K562 (cell line): ENCODE measurements around the gene RINT1. TPM values are rescaled to one million over a fixed set of nuclear protein-coding genes. Genes with fewer than 3 reads are reported as not detected.
A peak's percentile ranks its signal among the peaks of the same experiment; 100 is the strongest.

Source experiments
- ATAC-seq: fragments of 200-7000 bp; cut with Tn5 transposase; 3 replicates; pipeline ENCODE4 v1.9.1; 2020; ENCODE audit warnings: moderate library complexity
- BruUV-seq: library from RNA; stranded (reverse); fragments of 400-500 nt; replicated peaks from 2 replicates; lab custom pipeline; 2021; lab: Mats Ljungman, UMichigan
- CTCF ChIA-PET: fragments of 300-600 bp; formaldehyde crosslinking; extraction: SDS; loops from one replicate; lab custom pipeline; 2021; ENCODE audit warnings: low intra/inter-chr PET ratio; lab: Yijun Ruan, JAX
- POLR2A ChIA-PET: fragments of 300-600, 350-650 bp; sonication (Branson Sonifier 250); formaldehyde crosslinking; extraction: SDS; loops from one replicate; lab custom pipeline; 2021; ENCODE audit warnings: antibody characterized with exemption, inconsistent platforms; lab: Yijun Ruan, JAX
- DNase-seq, 4 experiments: peaks; one replicate each; pipeline versions ENCODE4 v3.0.0 to v3.0.0-alpha.2; 2011 to 2018; ENCODE audit warnings: low spot score in 3 of 4, mixed read lengths in 3 of 4; ENCODE audit errors: extremely low read depth in 1 of 4
- FAIRE-seq: peaks from 2 replicates; lab custom pipeline; 2011; peaks lifted over from hg19 to GRCh38; lab: Jason Lieb, UNC
- H2AFZ ChIP-seq: 2 replicates; pipeline ENCODE4 v1.6.0; 2011; ENCODE audit warnings: low read depth, low read length, control low read depth, inconsistent platforms
- H3K27ac ChIP-seq: fragments of 200-600 bp; 3 replicates; pipeline ENCODE4 v1.8.0; 2011; ENCODE audit warnings: low read depth, mild to moderate bottlenecking, control low read depth, inconsistent platforms, low read length, moderate library complexity, mixed read lengths; ENCODE audit errors: extremely low read depth
- H3K27me3 ChIP-seq, 2 experiments: fragments of 300-600 bp in 1 of 2; 2 replicates in 1 of 2; 3 replicates in 1 of 2; pipeline versions ENCODE4 v1.6.0 to v1.8.0; 2011; ENCODE audit warnings: inconsistent platforms in 2 of 2, low read length in 2 of 2, mild to moderate bottlenecking in 1 of 2, mixed read lengths in 1 of 2, moderate library complexity in 1 of 2; ENCODE audit not compliant: control insufficient read depth in 2 of 2, insufficient read depth in 2 of 2
- H3K36me3 ChIP-seq: fragments of 300-600 bp; 3 replicates; pipeline ENCODE4 v1.8.0; 2011; ENCODE audit warnings: mild to moderate bottlenecking, low read length, inconsistent platforms; ENCODE audit not compliant: control insufficient read depth, insufficient read depth
- H3K4me1 ChIP-seq, 2 experiments: fragments of 200-600 bp in 1 of 2; replicated peaks in 1 of 2; 2 replicates in 1 of 2; 3 replicates in 1 of 2; pipeline versions ENCODE4 v1.5.1 to v1.8.0; 2011; ENCODE audit warnings: inconsistent platforms in 2 of 2, low read length in 2 of 2, mild to moderate bottlenecking in 1 of 2, mixed read lengths in 1 of 2, moderate library complexity in 1 of 2; ENCODE audit not compliant: control insufficient read depth in 2 of 2, insufficient read depth in 2 of 2
- H3K4me2 ChIP-seq: 2 replicates; pipeline ENCODE4 v1.6.1; 2011; ENCODE audit warnings: low read length, control low read depth, inconsistent platforms, mixed read lengths; ENCODE audit not compliant: insufficient read depth
- H3K4me3 ChIP-seq: fragments of 200-600 bp; sonication (generic), shearing (Covaris generic); 2 replicates; pipeline ENCODE4 v1.5.1; 2016; ENCODE audit warnings: control low read depth, inconsistent platforms
- H3K79me2 ChIP-seq: fragments of 200-600 bp; 3 replicates; pipeline ENCODE4 v1.8.0; 2011; ENCODE audit warnings: low read length, inconsistent platforms; ENCODE audit not compliant: control insufficient read depth, insufficient read depth
- H3K9ac ChIP-seq, 2 experiments: 2 replicates each; pipeline versions ENCODE4 v1.6.0 to v1.6.1; 2011; ENCODE audit warnings: low read depth in 2 of 2, low read length in 2 of 2, control low read depth in 1 of 2, inconsistent platforms in 1 of 2, mild to moderate bottlenecking in 1 of 2, mixed read lengths in 1 of 2; ENCODE audit not compliant: insufficient read depth in 1 of 2
- H3K9me1 ChIP-seq: one replicate; pipeline ENCODE4 v1.6.0; 2011; ENCODE audit warnings: inconsistent platforms, mild to moderate bottlenecking, low read length, moderate library complexity; ENCODE audit not compliant: control insufficient read depth, insufficient read depth
- H3K9me3 ChIP-seq: replicated peaks from 2 replicates; pipeline ENCODE4 v1.5.1; 2011; ENCODE audit warnings: low read depth, low read length, inconsistent platforms; ENCODE audit not compliant: control insufficient read depth, insufficient read depth
- H4K20me1 ChIP-seq: replicated peaks from 2 replicates; pipeline ENCODE4 v1.6.1; 2011; ENCODE audit warnings: low read length, inconsistent platforms, mixed read lengths; ENCODE audit not compliant: control insufficient read depth, insufficient read depth
- BACH1 ChIP-seq: fragments of 200-800 bp; sonication (Bioruptor generic); IDR thresholded peaks from 2 replicates; pipeline ENCODE4 v1.6.1; 2016; ENCODE audit warnings: missing genetic modification characterization, missing compliant biosample characterization
- BCOR ChIP-seq: fragments of 450-650 bp; IDR thresholded peaks from 2 replicates; pipeline ENCODE4 v1.6.1; 2016
- DMBX1 ChIP-seq: fragments of 250-450 bp; sonication (Bioruptor Pico); IDR thresholded peaks from 2 replicates; pipeline ENCODE4 v1.8.0; 2022; ENCODE audit warnings: inconsistent platforms, mild to moderate bottlenecking, moderate library complexity, borderline replicate concordance
- E2F1 ChIP-seq: sonication (generic); formaldehyde crosslinking; IDR thresholded peaks from 2 replicates; pipeline ENCODE4 v1.8.1; 2023; ENCODE audit warnings: mild to moderate bottlenecking, missing genetic modification reagents, moderate library complexity
- FIP1L1 ChIP-seq: fragments of 200-400 bp; formaldehyde crosslinking; IDR thresholded peaks from 2 replicates; pipeline ENCODE4 v1.6.1; 2018; ENCODE audit warnings: mild to moderate bottlenecking, low read depth, low read length; ENCODE audit not compliant: poor library complexity, severe bottlenecking
- FOXM1 ChIP-seq, 2 experiments: fragments of 450-650 bp in 1 of 2; sonication (generic) in 1 of 2; formaldehyde crosslinking in 1 of 2; IDR thresholded peaks; 2 replicates each; pipeline versions ENCODE4 v1.6.1 to v1.9.0; 2017 to 2022; ENCODE audit warnings: low read depth in 2 of 2, mild to moderate bottlenecking in 2 of 2, missing genetic modification reagents in 1 of 2, moderate library complexity in 1 of 2
- HCFC1 ChIP-seq: IDR thresholded peaks from 2 replicates; pipeline ENCODE4 v1.6.1; 2012; ENCODE audit warnings: low read depth, low read length, improper control_type of control experiment
- MAFF ChIP-seq: IDR thresholded peaks from 2 replicates; pipeline ENCODE4 v1.6.1; 2012; ENCODE audit warnings: low read length, improper control_type of control experiment
- MAFG ChIP-seq: fragments of 450-650 bp; conservative IDR thresholded peaks from 2 replicates; pipeline ENCODE4 v1.6.1; 2016; ENCODE audit warnings: missing genetic modification characterization, missing compliant biosample characterization
- MAFK ChIP-seq: IDR thresholded peaks from 2 replicates; pipeline ENCODE4 v1.6.1; 2011; ENCODE audit warnings: low read length, improper control_type of control experiment
- NELFE ChIP-seq: IDR thresholded peaks from 2 replicates; pipeline ENCODE4 v1.6.1; 2011; ENCODE audit warnings: mild to moderate bottlenecking; ENCODE audit not compliant: insufficient read depth, insufficient read length
- NFE2 ChIP-seq: IDR thresholded peaks from 2 replicates; pipeline ENCODE4 v1.6.1; 2014; ENCODE audit warnings: antibody characterized with exemption, low read depth
- PATZ1 ChIP-seq: fragments of 250-450 bp; sonication (Bioruptor Pico); IDR thresholded peaks from 2 replicates; pipeline ENCODE4 v1.5.0; 2020; ENCODE audit warnings: mild to moderate bottlenecking, borderline replicate concordance
- RBM25 ChIP-seq: fragments of 200-400 bp; formaldehyde crosslinking; IDR thresholded peaks from 2 replicates; pipeline ENCODE4 v1.6.1; 2018; ENCODE audit warnings: low read length, low read depth, moderate library complexity; ENCODE audit not compliant: severe bottlenecking
- TCF3 ChIP-seq: sonication (generic); formaldehyde crosslinking; IDR thresholded peaks from 2 replicates; pipeline ENCODE4 v1.4.0; 2020; ENCODE audit warnings: mild to moderate bottlenecking, missing genetic modification reagents
- TRIM28 ChIP-seq: fragments of 450-650 bp; IDR thresholded peaks from 2 replicates; pipeline ENCODE4 v1.6.1; 2017
- ZEB2 ChIP-seq: fragments of 450-650 bp; IDR thresholded peaks from 2 replicates; pipeline ENCODE4 v1.6.1; 2016
- ZNF212 ChIP-seq: fragments of 450-650 bp; formaldehyde crosslinking; IDR thresholded peaks from 2 replicates; pipeline ENCODE4 v1.4.0; 2020; ENCODE audit warnings: mild to moderate bottlenecking
- ZNF217 ChIP-seq: sonication (generic); formaldehyde crosslinking; IDR thresholded peaks from 2 replicates; pipeline ENCODE4 v1.8.0; 2022; ENCODE audit warnings: mild to moderate bottlenecking, missing genetic modification reagents
- ZNF316 ChIP-seq: fragments of 450-650 bp; IDR thresholded peaks from 2 replicates; pipeline ENCODE4 v1.6.1; 2016
- ZZZ3 ChIP-seq: fragments of 450-650 bp; IDR thresholded peaks from 2 replicates; pipeline ENCODE4 v1.6.1; 2016; ENCODE audit warnings: antibody characterized with exemption, mild to moderate bottlenecking, moderate library complexity
- WGBS: fragments of 100-300 bp; shearing (Covaris generic); methylation state at CpG from one replicate; pipeline ENCODE4 v1.1.6; 2016; ENCODE audit warnings: low coverage, mixed read lengths; ENCODE audit not compliant: insufficient coverage; ENCODE audit errors: missing lambda C conversion rate; 5-methylcytosine and 5-hydroxymethylcytosine counted together
- in situ Hi-C: fragments of 300-500 bp; cut with MboI; formaldehyde crosslinking; loops from 4 replicates; pipeline ENCODE4 v1.15.0; 2018; ENCODE audit warnings: inconsistent platforms, mixed read lengths
- intact Hi-C: fragments of 100-400 bp; cut with micrococcal nuclease; formaldehyde crosslinking; loops from 2 replicates; pipeline ENCODE4 v1.14.2; 2022
- polyA plus RNA-seq, 8 experiments: library from polyadenylated mRNA; depleted of rRNA in 4 of 8; stranded (reverse) in 5 of 8; unstranded in 3 of 8; fragments of >200 nt; fragmentation: Nextera tagmentation in 2 of 8; fragmentation: Illumina TruSeq in 1 of 8; extraction: Ambion mirVana in 2 of 8; extraction: Trizol in 1 of 8; gene quantifications; 2 replicates each; pipeline versions ENCODE4 v1.2.1 to v1.2.3, GENCODE V29; 2011 to 2014; ENCODE audit warnings: inconsistent platforms in 1 of 8, missing spikeins in 1 of 8
- total RNA-seq, 7 experiments: library from RNA; depleted of rRNA in 6 of 7; stranded (reverse); fragments of >200 nt in 6 of 7; fragmentation: Illumina TruSeq in 2 of 7; extraction: Trizol in 2 of 7; gene quantifications; 2 replicates each; pipeline versions ENCODE4 v1.2.1 to v1.2.3, GENCODE V29; 2011 to 2021; ENCODE audit warnings: low replicate concordance in 1 of 7

The RINT1 gene
- total and polyA plus RNA-seq, 9 of the 15 experiments (the other 6 are each of a cell fraction or from before 2014, with no cell fraction given) = 21.3 to 74.3 (median 27.4) TPM

DNA sequence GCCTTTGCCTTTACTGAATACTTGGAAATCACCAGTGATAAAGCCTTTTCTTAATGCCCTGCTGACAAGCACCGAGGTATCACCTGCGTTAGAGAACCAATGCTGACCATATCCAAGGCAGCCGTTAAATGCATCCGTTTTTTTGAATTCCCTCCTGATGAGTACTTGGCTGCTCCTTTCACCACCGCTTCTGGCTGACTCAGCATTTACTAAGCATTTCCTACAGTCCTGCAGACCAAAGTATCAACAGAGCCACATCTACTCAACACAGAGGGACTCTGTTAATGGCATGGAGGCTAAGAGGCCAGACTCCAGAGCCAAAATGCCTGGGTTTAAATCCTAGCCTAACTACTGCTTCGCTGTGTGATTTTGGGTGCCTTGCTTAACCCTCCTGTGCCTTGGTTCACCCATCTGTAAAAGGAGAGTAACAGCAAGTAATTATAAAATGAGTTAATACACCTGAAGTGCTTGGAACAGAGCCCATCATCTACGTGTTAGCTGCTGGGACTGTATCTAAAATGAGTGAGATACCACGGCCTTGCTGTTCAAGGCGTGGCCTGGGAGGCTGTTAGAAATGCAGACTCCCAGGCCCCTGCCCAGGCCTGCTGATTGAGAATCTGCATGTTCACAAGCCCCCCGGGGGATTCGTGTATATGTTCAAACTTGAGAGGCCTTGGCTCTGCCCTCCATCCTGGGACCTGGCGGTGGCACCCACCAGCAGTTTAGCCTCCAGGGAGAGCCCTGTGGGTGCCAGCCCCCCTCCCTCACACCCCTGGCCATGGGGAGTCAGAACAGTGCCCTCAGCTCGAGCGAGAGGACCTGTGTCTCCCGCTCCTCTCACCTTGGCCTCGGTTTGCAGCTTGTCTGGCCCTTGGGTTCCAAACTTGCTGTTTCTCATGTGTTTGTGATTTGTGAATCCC is 80.1 kb downstream of the RINT1 start:
- intact Hi-C loops (no loop called here), in situ Hi-C loops (loop anchor here (10.0 kb wide), 1 partner anchor 957 kb away; no protein-coding TSS in a partner anchor)
- H3K27me3 ChIP-seq = peaks cover 4 to 53% of the 10 kb centered on the region in 2 experiments; a peak in 4 of 5 replicates
- peaks cover 0 to 12% of the 10 kb centered on the region in 2 experiments; a peak in 1 of 5 replicates for H3K4me1 ChIP-seq
- no peaks in the 10 kb centered on the region for H3K9me1 ChIP-seq
- H3K9me3 ChIP-seq = no peaks in the 10 kb centered on the region
- H4K20me1 ChIP-seq = 0 out of 2 replicates have a peak, but pooled peaks cover 6% of the 10 kb centered on the region
- 18% methylated on average over 16 of the region's 16 CpGs for WGBS
- H3K27ac ChIP-seq = no peak overlapping the region
- H2AFZ ChIP-seq = no peak overlapping the region
- no peaks in the 10 kb centered on the region for H3K79me2 ChIP-seq
- H3K4me3 ChIP-seq = no peak overlapping the region
- FAIRE-seq (peak; percentile 82), DNase-seq (peak in 1 of 4 experiments; percentile 35), ATAC-seq (peak; percentile 35; the same call in 2 of the 3 replicates)
- ChIA-PET CTCF (no interaction called here), POLR2A (no interaction called here)
- no peak overlapping the region for H3K4me2 ChIP-seq
- H3K36me3 ChIP-seq = no peaks in the 10 kb centered on the region
- BruUV-seq = no TSS peak
- no peak overlapping the region for H3K9ac ChIP-seq
- peak; percentile 99 for TF ChIP-seq MAFK
- TF ChIP-seq TCF3 = no peak
- TF ChIP-seq HCFC1 = no peak
- no peak for TF ChIP-seq ZNF217 (CRISPR knock-in tag)
- peak; percentile 79 for TF ChIP-seq RBM25
- TF ChIP-seq ZZZ3 = no peak
- no peak for TF ChIP-seq FIP1L1
- 0 out of 2 replicates have a peak, but pooled peaks have one; percentile 54 for TF ChIP-seq E2F1 (CRISPR knock-in tag)
- no peak for TF ChIP-seq DMBX1 (CRISPR knock-in tag)
- no peak for TF ChIP-seq PATZ1 (CRISPR knock-in tag)
- no peak for TF ChIP-seq TRIM28
- peak; percentile 100 for TF ChIP-seq ZNF316
- peak; percentile 80 for TF ChIP-seq BCOR
- peak; percentile 79 for TF ChIP-seq NFE2
- TF ChIP-seq BACH1 (tag) = peak; percentile 77; the same call in 1 of the 2 replicates
- peak; percentile 30; the same call in 1 of the 2 replicates for TF ChIP-seq ZEB2
- TF ChIP-seq ZNF212 = no peak
- peak; percentile 60; the same call in 1 of the 2 replicates for TF ChIP-seq FOXM1 (IDR thresholded peaks at IDR 0.05; ENCODE audit: low read depth)
- no peak for TF ChIP-seq FOXM1 (CRISPR knock-in tag; IDR thresholded peaks at IDR 0.05; ENCODE audit: low read depth)
- no peak for TF ChIP-seq NELFE
- TF ChIP-seq MAFG (tag) = peak; percentile 99
- TF ChIP-seq MAFF = peak; percentile 100
